OCI-LY3 (cell line): ENCODE data around the gene PRM1.

Experiments used
- H2AFZ ChIP-seq: fragments of 200-600, 300-600 bp; shearing (Covaris generic); 2 replicates; pipeline ENCODE4 v1.6.0; 2014; ENCODE audit warnings: antibody characterized with exemption, low read depth, low read length
- H3K27ac ChIP-seq: fragments of 200-600, 300-600 bp; sonication (generic); 2 replicates; pipeline ENCODE4 v1.5.1; 2014; ENCODE audit warnings: mild to moderate bottlenecking, low read length, moderate library complexity, mixed read lengths
- H3K27me3 ChIP-seq: fragments of 200-600, 300-600 bp; sonication (generic); 2 replicates; pipeline ENCODE4 v1.6.1; 2014; ENCODE audit warnings: low read depth, low read length, mixed read lengths
- H3K36me3 ChIP-seq: fragments of 200-600, 300-600 bp; sonication (generic); replicated peaks from 2 replicates; pipeline ENCODE3; 2014; ENCODE audit warnings: low read depth, low read length, mixed read lengths
- H3K4me1 ChIP-seq: fragments of 300-600, 200-600 bp; sonication (generic); 2 replicates; pipeline ENCODE4 v1.6.1; 2014; ENCODE audit warnings: low read length, mixed read lengths
- H3K4me2 ChIP-seq: fragments of 200-600, 300-600 bp; sonication (generic); 2 replicates; pipeline ENCODE4 v1.6.1; 2014; ENCODE audit warnings: low read length, mixed read lengths
- H3K4me3 ChIP-seq: fragments of 300-600, 200-600 bp; sonication (generic); 2 replicates; pipeline ENCODE4 v1.5.1; 2014; ENCODE audit warnings: antibody characterized with exemption, mild to moderate bottlenecking, low read length, moderate library complexity
- H3K79me2 ChIP-seq: fragments of 300-600, 200-600 bp; shearing (Covaris generic); 2 replicates; pipeline ENCODE4 v1.6.1; 2014; ENCODE audit warnings: mild to moderate bottlenecking, low read length, mixed read lengths
- H3K9ac ChIP-seq: fragments of 300-600, 200-600 bp; shearing (Covaris generic); 2 replicates; pipeline ENCODE4 v1.6.0; 2014; ENCODE audit warnings: mild to moderate bottlenecking, low read length, moderate library complexity
- H3K9me3 ChIP-seq: fragments of 200-600, 300-600 bp; shearing (Covaris generic); 2 replicates; pipeline ENCODE4 v1.6.1; 2014; ENCODE audit warnings: low read length, mixed read lengths; ENCODE audit not compliant: insufficient read depth
- H4K20me1 ChIP-seq: fragments of 200-600, 300-600 bp; sonication (generic); 2 replicates; pipeline ENCODE4 v1.6.1; 2016; ENCODE audit warnings: low read length, mixed read lengths; ENCODE audit not compliant: insufficient read depth
- EZH2phosphoT487 ChIP-seq: fragments of 200-600 bp; shearing (Covaris generic); IDR thresholded peaks from 2 replicates; pipeline ENCODE4 v1.6.1; 2018; ENCODE audit warnings: antibody characterized with exemption, mixed run types, low read depth
- TF ChIP-seq, protein P1 (sequence below): fragments of 200-600, 300-600 bp; sonication (generic); IDR thresholded peaks from 2 replicates; pipeline ENCODE4 v1.5.1; 2014; ENCODE audit warnings: antibody characterized with exemption, low read length, low read depth

The PRM1 gene

DNA sequence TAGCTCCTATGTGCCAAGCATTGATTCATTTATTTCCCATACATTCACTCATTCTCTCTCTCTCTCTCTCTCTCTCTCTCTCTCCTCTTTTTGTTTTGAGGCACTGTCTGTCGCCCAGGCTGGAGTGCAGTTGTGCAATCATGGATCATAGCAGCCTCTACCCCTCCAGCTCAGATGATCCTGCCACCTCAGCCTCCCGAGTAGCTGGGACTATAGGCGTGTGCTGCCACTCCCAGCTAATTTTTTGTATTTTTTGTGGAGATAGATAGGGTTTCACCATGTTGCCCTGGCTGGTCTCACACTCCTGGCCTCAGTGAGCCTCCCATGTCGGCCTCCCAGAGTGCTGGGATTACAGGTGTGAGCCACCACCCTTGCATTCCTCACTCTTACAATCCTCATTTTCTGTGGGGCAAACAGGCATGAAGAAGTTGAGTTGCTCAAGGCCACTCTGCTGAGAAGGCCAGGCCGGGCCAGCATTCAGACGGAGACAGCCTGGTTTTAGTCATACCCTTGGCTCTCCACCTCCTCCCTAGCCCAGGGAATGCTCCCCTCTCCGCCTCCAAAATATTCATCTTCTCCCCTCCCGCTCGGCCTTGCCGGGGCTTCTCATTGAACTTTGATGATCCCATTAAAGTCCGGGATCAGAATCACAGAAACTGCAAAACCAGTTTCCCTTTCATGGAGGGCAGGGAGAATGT lies 4.1 kb downstream of the PRM1 start:
- TF ChIP-seq, protein P1, sequence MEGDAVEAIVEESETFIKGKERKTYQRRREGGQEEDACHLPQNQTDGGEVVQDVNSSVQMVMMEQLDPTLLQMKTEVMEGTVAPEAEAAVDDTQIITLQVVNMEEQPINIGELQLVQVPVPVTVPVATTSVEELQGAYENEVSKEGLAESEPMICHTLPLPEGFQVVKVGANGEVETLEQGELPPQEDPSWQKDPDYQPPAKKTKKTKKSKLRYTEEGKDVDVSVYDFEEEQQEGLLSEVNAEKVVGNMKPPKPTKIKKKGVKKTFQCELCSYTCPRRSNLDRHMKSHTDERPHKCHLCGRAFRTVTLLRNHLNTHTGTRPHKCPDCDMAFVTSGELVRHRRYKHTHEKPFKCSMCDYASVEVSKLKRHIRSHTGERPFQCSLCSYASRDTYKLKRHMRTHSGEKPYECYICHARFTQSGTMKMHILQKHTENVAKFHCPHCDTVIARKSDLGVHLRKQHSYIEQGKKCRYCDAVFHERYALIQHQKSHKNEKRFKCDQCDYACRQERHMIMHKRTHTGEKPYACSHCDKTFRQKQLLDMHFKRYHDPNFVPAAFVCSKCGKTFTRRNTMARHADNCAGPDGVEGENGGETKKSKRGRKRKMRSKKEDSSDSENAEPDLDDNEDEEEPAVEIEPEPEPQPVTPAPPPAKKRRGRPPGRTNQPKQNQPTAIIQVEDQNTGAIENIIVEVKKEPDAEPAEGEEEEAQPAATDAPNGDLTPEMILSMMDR: no peak
- no peak for TF ChIP-seq EZH2phosphoT487
- Histone ChIP-seq H3K36me3 (no peaks in the 10 kb centered on the region), H3K4me2 (no peak overlapping the region), H2AFZ (no peak overlapping the region), H3K9me3 (no peaks in the 10 kb centered on the region), H4K20me1 (no peaks in the 10 kb centered on the region), H3K4me1 (peaks cover 14% of the 10 kb centered on the region), H3K79me2 (no peaks in the 10 kb centered on the region), H3K9ac (no peak overlapping the region), H3K4me3 (no peak overlapping the region), H3K27ac (no peak overlapping the region), H3K27me3 (peaks cover 9% of the 10 kb centered on the region; the same call in 1 of the 2 replicates)

DNA sequence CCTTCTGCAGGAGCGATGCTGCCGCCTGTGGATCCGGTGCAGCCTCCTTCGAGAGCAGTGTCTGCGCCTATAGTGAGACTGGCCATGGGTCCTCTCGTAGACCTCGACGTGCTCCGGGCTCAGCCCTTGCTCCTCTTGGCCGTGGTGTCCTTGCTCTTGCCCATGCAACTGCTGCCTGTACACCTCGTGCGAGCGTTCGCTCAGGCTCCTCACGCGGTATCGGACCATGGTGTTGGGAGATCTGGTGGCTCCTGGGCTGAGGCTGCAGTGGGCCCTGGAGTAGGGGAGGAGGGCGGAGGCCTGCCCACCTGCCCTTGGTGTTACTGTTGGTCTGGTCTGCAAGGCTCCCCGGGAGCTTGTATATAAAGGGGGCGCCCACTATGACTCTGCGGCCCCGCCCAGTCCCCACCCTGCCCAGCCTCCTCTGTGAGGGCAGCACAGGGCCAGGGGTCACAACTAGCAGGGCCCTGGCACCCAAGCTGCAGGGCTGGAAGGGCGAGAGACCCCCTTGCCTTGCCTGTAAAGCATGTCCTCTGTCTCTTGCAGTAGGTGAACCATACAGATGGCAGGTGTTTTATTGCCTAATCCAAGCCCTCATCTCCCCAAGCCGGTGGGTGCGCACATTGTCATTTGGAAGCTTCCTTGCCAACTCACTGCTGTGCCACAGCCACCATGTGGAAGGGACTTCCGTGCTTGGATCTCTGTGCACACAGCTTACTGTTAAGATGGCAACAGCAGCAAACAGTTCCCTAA lies 4.8 kb downstream of the PRM1 start, which contains the start of gene PRM2:
Gene PRM2, minus strand, starts transcription at position 338 of the 753 bp plus-strand sequence. Its CDS starts 110 bp downstream, at position 228.
- no peak within 1 kb of the TSS for H3K4me2 ChIP-seq
- no peak within 1 kb of the TSS for H2AFZ ChIP-seq
- H3K9ac ChIP-seq: no peak within 1 kb of the TSS
- H3K36me3 ChIP-seq: no peaks in the 10 kb centered on the region
- no peaks in the 10 kb centered on the region for H3K9me3 ChIP-seq
- no peak for TF ChIP-seq EZH2phosphoT487
- TF ChIP-seq, protein P1: no peak
- H3K79me2 ChIP-seq: no peaks in the 10 kb centered on the region
- H3K27me3 ChIP-seq: peaks cover 9% of the 10 kb centered on the region; the same call in 1 of the 2 replicates
- peaks cover 14% of the 10 kb centered on the region for H3K4me1 ChIP-seq
- H3K27ac ChIP-seq: no peak within 1 kb of the TSS
- no peaks in the 10 kb centered on the region for H4K20me1 ChIP-seq
- no peak within 1 kb of the TSS for H3K4me3 ChIP-seq

DNA sequence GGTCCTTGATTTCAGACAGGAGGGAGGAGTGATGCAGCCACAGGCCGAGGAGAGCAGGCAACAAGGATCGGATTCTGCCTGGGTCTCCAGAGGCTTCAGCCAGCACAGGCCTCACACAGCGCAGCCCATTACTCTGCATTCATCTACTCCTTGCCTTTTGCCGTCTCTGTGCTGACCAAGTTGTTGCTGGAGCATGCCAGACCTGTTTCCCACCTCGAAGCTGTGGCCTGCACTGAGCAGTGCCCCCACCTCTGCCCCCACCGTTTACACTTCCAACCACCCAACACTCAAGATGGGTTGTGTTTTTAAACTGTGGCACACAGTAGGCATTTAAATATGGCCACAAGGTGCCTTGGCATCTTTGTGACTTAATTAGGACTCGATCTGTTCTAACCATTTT lies 6.2 kb downstream of the PRM1 start:
- Histone ChIP-seq H3K4me1 (peaks cover 13% of the 10 kb centered on the region), H4K20me1 (no peaks in the 10 kb centered on the region), H2AFZ (no peak overlapping the region), H3K4me3 (no peak overlapping the region), H3K36me3 (no peaks in the 10 kb centered on the region), H3K27ac (no peak overlapping the region), H3K9me3 (no peaks in the 10 kb centered on the region), H3K4me2 (no peak overlapping the region), H3K27me3 (peaks cover 9% of the 10 kb centered on the region; the same call in 1 of the 2 replicates), H3K79me2 (no peaks in the 10 kb centered on the region), H3K9ac (no peak overlapping the region)
- TF ChIP-seq, protein P1: no peak
- TF ChIP-seq EZH2phosphoT487: no peak

DNA sequence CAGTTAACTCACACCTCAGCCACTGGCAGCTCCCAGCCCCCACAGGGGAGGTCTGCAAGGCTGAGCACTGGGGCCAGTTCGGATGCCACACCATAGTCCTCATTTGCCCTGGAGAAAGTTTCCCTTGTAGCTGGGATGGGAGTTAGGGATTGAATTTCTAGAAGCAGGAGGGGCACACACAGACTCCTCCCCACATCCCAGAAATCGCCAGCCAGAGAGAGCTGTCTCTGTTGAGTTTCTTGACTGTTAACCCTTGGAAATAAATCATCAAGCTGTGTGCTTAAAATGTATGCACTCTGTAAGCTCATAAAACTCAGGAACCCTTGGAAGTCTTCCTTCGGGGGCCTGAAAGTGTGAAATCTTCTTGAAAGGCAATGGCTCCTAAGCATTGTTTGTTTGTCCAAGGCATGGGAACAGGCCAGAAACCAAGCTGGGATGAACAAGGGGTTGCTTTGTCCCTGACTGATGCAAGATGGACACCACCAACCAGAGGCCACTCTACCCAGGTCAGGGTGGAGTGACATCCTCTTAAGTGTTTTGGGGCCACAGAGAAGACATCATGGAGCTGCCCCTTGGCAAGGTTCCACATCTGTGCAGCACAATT lies 7.3 kb downstream of the PRM1 start:
- no peak overlapping the region for H3K4me2 ChIP-seq
- no peaks in the 10 kb centered on the region for H4K20me1 ChIP-seq
- no peak overlapping the region for H3K4me3 ChIP-seq
- TF ChIP-seq EZH2phosphoT487: no peak
- TF ChIP-seq, protein P1: no peak
- H3K27ac ChIP-seq: no peak overlapping the region
- peaks cover 9% of the 10 kb centered on the region; the same call in 1 of the 2 replicates for H3K27me3 ChIP-seq
- H3K4me1 ChIP-seq: peaks cover 2% of the 10 kb centered on the region
- no peaks in the 10 kb centered on the region for H3K36me3 ChIP-seq
- H3K79me2 ChIP-seq: no peaks in the 10 kb centered on the region
- H3K9ac ChIP-seq: no peak overlapping the region
- H3K9me3 ChIP-seq: no peaks in the 10 kb centered on the region
- H2AFZ ChIP-seq: no peak overlapping the region
